ENCODE results near the gene SLC28A2. TPM values are rescaled to one million over a fixed set of nuclear protein-coding genes. Genes with fewer than 3 reads are reported as not detected.

The SLC28A2 gene
- total RNA-seq, 2 experiments from 2014 or later, result not detected

DNA sequence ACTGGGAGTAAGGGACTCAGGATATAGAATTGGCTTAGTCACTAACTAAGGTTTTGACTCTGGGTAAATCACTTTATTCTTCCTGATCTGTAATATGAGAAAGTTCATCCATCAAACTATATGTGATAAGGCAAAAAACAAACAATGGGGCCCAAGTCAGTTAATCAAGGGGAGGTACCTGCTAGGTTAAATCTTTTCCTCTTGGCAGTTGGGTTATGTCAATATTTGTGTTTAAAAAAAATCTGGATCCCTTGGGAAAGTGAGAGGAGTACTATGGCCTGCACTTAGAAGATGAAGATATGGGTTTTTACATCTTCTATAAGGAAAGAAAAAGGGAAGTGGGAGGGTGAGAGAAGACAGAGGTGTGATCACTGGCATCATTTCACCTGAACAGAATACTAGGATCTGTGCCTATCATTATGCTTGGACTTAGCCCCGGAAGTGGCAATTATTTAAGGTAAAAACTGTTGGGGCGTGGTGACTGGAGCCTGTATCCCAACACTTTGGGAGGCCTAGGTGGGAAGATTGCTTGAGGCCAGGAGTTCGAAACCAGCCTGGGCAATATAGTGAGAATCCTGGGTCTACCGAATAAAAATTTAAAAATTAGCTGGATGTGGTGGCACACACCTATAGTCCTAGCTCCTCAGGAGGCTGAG is 2.8 kb upstream of the SLC28A2 start:
- no peak overlapping the region for H2AFZ ChIP-seq (ENCODE audit: low read length)
- H3K27ac ChIP-seq (ENCODE audit: low read depth, low read length, poor library complexity, severe bottlenecking), result no peak overlapping the region
- intact Hi-C loops (cut with micrococcal nuclease; ENCODE audit: unreplicated experiment), result no loop called here
- no TSS peak for BruUV-seq (replicated peaks)
- no peaks in the 10 kb centered on the region for H3K9me2 ChIP-seq (ENCODE audit: insufficient read depth, low read length)
- TF ChIP-seq, protein P1, sequence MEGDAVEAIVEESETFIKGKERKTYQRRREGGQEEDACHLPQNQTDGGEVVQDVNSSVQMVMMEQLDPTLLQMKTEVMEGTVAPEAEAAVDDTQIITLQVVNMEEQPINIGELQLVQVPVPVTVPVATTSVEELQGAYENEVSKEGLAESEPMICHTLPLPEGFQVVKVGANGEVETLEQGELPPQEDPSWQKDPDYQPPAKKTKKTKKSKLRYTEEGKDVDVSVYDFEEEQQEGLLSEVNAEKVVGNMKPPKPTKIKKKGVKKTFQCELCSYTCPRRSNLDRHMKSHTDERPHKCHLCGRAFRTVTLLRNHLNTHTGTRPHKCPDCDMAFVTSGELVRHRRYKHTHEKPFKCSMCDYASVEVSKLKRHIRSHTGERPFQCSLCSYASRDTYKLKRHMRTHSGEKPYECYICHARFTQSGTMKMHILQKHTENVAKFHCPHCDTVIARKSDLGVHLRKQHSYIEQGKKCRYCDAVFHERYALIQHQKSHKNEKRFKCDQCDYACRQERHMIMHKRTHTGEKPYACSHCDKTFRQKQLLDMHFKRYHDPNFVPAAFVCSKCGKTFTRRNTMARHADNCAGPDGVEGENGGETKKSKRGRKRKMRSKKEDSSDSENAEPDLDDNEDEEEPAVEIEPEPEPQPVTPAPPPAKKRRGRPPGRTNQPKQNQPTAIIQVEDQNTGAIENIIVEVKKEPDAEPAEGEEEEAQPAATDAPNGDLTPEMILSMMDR (conservative IDR thresholded peaks at IDR 0.05; ENCODE audit: low read length), result no peak
- no peak for TF ChIP-seq EZH2phosphoT487 (IDR thresholded peaks at IDR 0.05; ENCODE audit: borderline replicate concordance, low read depth, low read length)
- ChIA-PET CTCF (ENCODE audit: unreplicated experiment) (no interaction called here), POLR2A (interaction anchor here (1.5 kb wide), 1 partner anchor 11 kb away, joined by 6 read pairs; no protein-coding TSS in a partner anchor)
- H3K4me1 ChIP-seq (ENCODE audit: insufficient read depth, low read length, poor library complexity, severe bottlenecking), result no peaks in the 10 kb centered on the region
- DNase-seq (ENCODE audit: low spot score), result no peak
- no peaks in the 10 kb centered on the region for H3K9me3 ChIP-seq (ENCODE audit: low read length)
- no peaks in the 10 kb centered on the region for H4K20me1 ChIP-seq (ENCODE audit: insufficient read depth, low read length)
- H3K4me2 ChIP-seq (ENCODE audit: low read length), result no peak overlapping the region
- H3K36me3 ChIP-seq (ENCODE audit: insufficient read depth, low read length), result no peaks in the 10 kb centered on the region
- no peaks in the 10 kb centered on the region for H3K79me2 ChIP-seq (ENCODE audit: insufficient read depth, low read depth, low read length)
- H3K4me3 ChIP-seq (ENCODE audit: low read depth, low read length, poor library complexity, severe bottlenecking), result no peak overlapping the region

DNA sequence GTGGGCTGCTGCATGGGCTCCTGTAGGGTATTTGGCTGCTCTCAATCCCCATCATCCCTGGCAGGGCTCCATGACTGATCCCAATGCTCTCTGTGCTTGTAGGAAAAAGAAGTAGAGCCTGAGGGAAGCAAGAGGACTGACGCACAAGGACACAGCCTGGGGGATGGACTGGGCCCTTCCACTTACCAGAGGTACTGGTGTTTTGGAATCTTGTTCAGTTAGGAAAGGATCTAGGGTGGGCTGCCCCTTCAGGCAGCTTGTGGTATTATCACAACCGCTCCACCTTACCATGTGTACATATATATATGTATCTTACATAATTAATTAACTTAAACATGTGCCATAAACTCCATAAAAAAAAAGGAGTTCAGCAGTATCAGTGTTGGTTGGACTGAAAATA is 1.3 kb downstream of the SLC28A2 start:
- CTCF ChIA-PET (ENCODE audit: unreplicated experiment), result interaction anchor here (1.4 kb wide), 1 partner anchor 9 kb away, joined by 3 read pairs; no protein-coding TSS in a partner anchor
- no peaks in the 10 kb centered on the region for H3K79me2 ChIP-seq (ENCODE audit: insufficient read depth, low read depth, low read length)

More for the DNA sequence above, 1.3 kb downstream of the SLC28A2 start:
- Histone ChIP-seq H3K4me1 (ENCODE audit: insufficient read depth, low read length, poor library complexity, severe bottlenecking) (no peaks in the 10 kb centered on the region), H2AFZ (ENCODE audit: low read length) (no peak overlapping the region), H3K4me2 (ENCODE audit: low read length) (no peak overlapping the region), H3K36me3 (ENCODE audit: insufficient read depth, low read length) (no peaks in the 10 kb centered on the region), H4K20me1 (ENCODE audit: insufficient read depth, low read length) (no peaks in the 10 kb centered on the region), H3K27ac (ENCODE audit: low read depth, low read length, poor library complexity, severe bottlenecking) (no peak overlapping the region), H3K9me2 (ENCODE audit: insufficient read depth, low read length) (no peaks in the 10 kb centered on the region), H3K9me3 (ENCODE audit: low read length) (no peaks in the 10 kb centered on the region), H3K4me3 (ENCODE audit: low read depth, low read length, poor library complexity, severe bottlenecking) (no peak overlapping the region)
- POLR2A ChIA-PET, result interaction anchor here (0.6 kb wide), 1 partner anchor 39 kb away, joined by 3 read pairs; no protein-coding TSS in a partner anchor
- TF ChIP-seq, protein P1 (conservative IDR thresholded peaks at IDR 0.05; ENCODE audit: low read length), result peak; percentile 72
- no peak for TF ChIP-seq EZH2phosphoT487 (IDR thresholded peaks at IDR 0.05; ENCODE audit: borderline replicate concordance, low read depth, low read length)
- DNase-seq (ENCODE audit: low spot score), result peak; percentile 14
- no TSS peak for BruUV-seq (replicated peaks)
- intact Hi-C loops (cut with micrococcal nuclease; ENCODE audit: unreplicated experiment), result loop anchor here (5.0 kb wide), 1 partner anchor 36 kb away; no protein-coding TSS in a partner anchor
